ENCODE measurements around the gene MBD2. TPM values are rescaled to one million over a fixed set of nuclear protein-coding genes. Genes with fewer than 3 reads are reported as not detected.
A peak's percentile ranks its signal among the peaks of the same experiment; 100 is the strongest.

The MBD2 gene
- 22.2 TPM for total RNA-seq

GRCh38 chr18:54224379-54225014 lies at the start of gene MBD2:
MBD2 (minus strand) TSS chr18:54224669; CDS start chr18:54224559, 110 bp downstream.

Small RNAs within 50 kb of the gene (small RNA-seq; reads per million reads assigned to genes)
- gene SNORA37 (ENCODE audit: low replicate concordance), result 9.4 reads per million, percentile 90 among the genes with 10 or more reads in this experiment

Other genes with a start within 250 kb of the MBD2 start
- gene POLI, start 44.8 kb upstream of the MBD2 start, total RNA-seq, result 120 TPM
- not detected for gene STARD6, start 133.2 kb upstream of the MBD2 start, total RNA-seq
- 13.5 TPM for gene C18orf54, start 133.2 kb upstream of the MBD2 start, total RNA-seq